ENCODE measurements around the gene EHF.

EHF gene

GRCh38 chr11:34638897-34639296 lies 18.0 kb downstream of the EHF start:
- Histone ChIP-seq H3K9me3 (ENCODE audit: control insufficient read depth, insufficient read depth, low read length) (no peaks in the 10 kb centered on the region), H3K79me2 (ENCODE audit: control insufficient read depth, low read length) (no peaks in the 10 kb centered on the region), H3K27me3 (ENCODE audit: control insufficient read depth, low read length) (0 out of 2 replicates have a peak, but pooled peaks cover 2% of the 10 kb centered on the region), H3K9me2 (replicated peaks; ENCODE audit: control insufficient read depth, low read length) (no peaks in the 10 kb centered on the region), H3K4me3 (ENCODE audit: low read length) (no peak overlapping the region), H3K27ac (ENCODE audit: low read depth, low read length) (no peak overlapping the region), H3F3A (ENCODE audit: control insufficient read depth, insufficient read depth) (no peaks in the 10 kb centered on the region), H3K4me1 (ENCODE audit: control insufficient read depth, low read length) (no peaks in the 10 kb centered on the region), H4K20me1 (ENCODE audit: control insufficient read depth, insufficient read depth, low read depth, low read length) (no peaks in the 10 kb centered on the region), H3K4me2 (ENCODE audit: low read length) (no peak overlapping the region), H3K36me3 (ENCODE audit: control insufficient read depth, low read length) (no peaks in the 10 kb centered on the region)
- TF ChIP-seq CTCF (IDR thresholded peaks at IDR 0.05; ENCODE audit: low read depth, low read length, poor library complexity, severe bottlenecking) = no peak
- TF ChIP-seq EZH2phosphoT487 (IDR thresholded peaks at IDR 0.05; ENCODE audit: borderline replicate concordance, low read length) = no peak

GRCh38 chr11:34639545-34639944 lies 18.7 kb downstream of the EHF start:
- no peaks in the 10 kb centered on the region for H3K4me1 ChIP-seq (ENCODE audit: control insufficient read depth, low read length)
- 0 out of 2 replicates have a peak, but pooled peaks cover 2% of the 10 kb centered on the region for H3K27me3 ChIP-seq (ENCODE audit: control insufficient read depth, low read length)
- H3K79me2 ChIP-seq (ENCODE audit: control insufficient read depth, low read length) = no peaks in the 10 kb centered on the region
- no peaks in the 10 kb centered on the region for H3K9me3 ChIP-seq (ENCODE audit: control insufficient read depth, insufficient read depth, low read length)
- no peaks in the 10 kb centered on the region for H3K36me3 ChIP-seq (ENCODE audit: control insufficient read depth, low read length)
- TF ChIP-seq EZH2phosphoT487 (IDR thresholded peaks at IDR 0.05; ENCODE audit: borderline replicate concordance, low read length) (no peak), CTCF (IDR thresholded peaks at IDR 0.05; ENCODE audit: low read depth, low read length, poor library complexity, severe bottlenecking) (no peak)
- no peak overlapping the region for H3K4me2 ChIP-seq (ENCODE audit: low read length)
- H3F3A ChIP-seq (ENCODE audit: control insufficient read depth, insufficient read depth) = no peaks in the 10 kb centered on the region
- H4K20me1 ChIP-seq (ENCODE audit: control insufficient read depth, insufficient read depth, low read depth, low read length) = no peaks in the 10 kb centered on the region
- H3K9me2 ChIP-seq (replicated peaks; ENCODE audit: control insufficient read depth, low read length) = no peaks in the 10 kb centered on the region
- no peak overlapping the region for H3K27ac ChIP-seq (ENCODE audit: low read depth, low read length)
- no peak overlapping the region for H3K4me3 ChIP-seq (ENCODE audit: low read length)

- Histone ChIP-seq H3K9me3 (ENCODE audit: control insufficient read depth, insufficient read depth, low read length) (no peaks in the 10 kb centered on the region), H3K9me2 (replicated peaks; ENCODE audit: control insufficient read depth, low read length) (no peaks in the 10 kb centered on the region), H3K79me2 (ENCODE audit: control insufficient read depth, low read length) (no peaks in the 10 kb centered on the region), H3K27me3 (ENCODE audit: control insufficient read depth, low read length) (0 out of 2 replicates have a peak, but pooled peaks cover 2% of the 10 kb centered on the region), H3K4me2 (ENCODE audit: low read length) (no peak overlapping the region), H3K27ac (ENCODE audit: low read depth, low read length) (no peak overlapping the region), H3F3A (ENCODE audit: control insufficient read depth, insufficient read depth) (no peaks in the 10 kb centered on the region), H4K20me1 (ENCODE audit: control insufficient read depth, insufficient read depth, low read depth, low read length) (no peaks in the 10 kb centered on the region), H3K4me1 (ENCODE audit: control insufficient read depth, low read length) (no peaks in the 10 kb centered on the region), H3K4me3 (ENCODE audit: low read length) (no peak overlapping the region), H3K36me3 (ENCODE audit: control insufficient read depth, low read length) (no peaks in the 10 kb centered on the region)
- no peak for TF ChIP-seq EZH2phosphoT487 (IDR thresholded peaks at IDR 0.05; ENCODE audit: borderline replicate concordance, low read length)
- no peak for TF ChIP-seq CTCF (IDR thresholded peaks at IDR 0.05; ENCODE audit: low read depth, low read length, poor library complexity, severe bottlenecking)
Observed at GRCh38 chr11:34640050-34640923, 19.4 kb downstream of the EHF start.

Measured in DOHH2 (cell line).